Measurements from ENCODE around the gene DSG2. TPM values are rescaled to one million over a fixed set of nuclear protein-coding genes. Genes with fewer than 3 reads are reported as not detected.

The DSG2 gene
- total and polyA plus RNA-seq, 2 of the 4 experiments (the other 2 are of a cell fraction), result 1.8 to 2.3 TPM

- H2AK9ac ChIP-seq (replicated peaks; ENCODE audit: low read depth, low read length, poor library complexity), result no peak overlapping the region
- in situ Hi-C loops (cut with MboI; ENCODE audit: low sequenced_read_pairs) (no loop called here), intact Hi-C loops (cut with micrococcal nuclease) (no loop called here), dilution Hi-C loops (cut with HindIII; ENCODE audit: low sequenced_read_pairs, unreplicated experiment) (no loop called here)
- no peak overlapping the region for H3K56ac ChIP-seq (ENCODE audit: extremely low read depth, insufficient read depth, low read length)
- H3K9ac ChIP-seq (ENCODE audit: low read depth, low read length), result no peak overlapping the region
- H3K79me1 ChIP-seq (ENCODE audit: low read depth in 1 of 2, low read length in 2 of 2), result no peaks in the 10 kb centered on the region
- no peaks in the 10 kb centered on the region for H3K27me3 ChIP-seq (ENCODE audit: control insufficient read depth, insufficient read depth, low read length)
- H2BK15ac ChIP-seq (ENCODE audit: low read depth, low read length), result no peak overlapping the region
- no peak overlapping the region for H3K14ac ChIP-seq (replicated peaks; ENCODE audit: low read depth, low read length)
- no peaks in the 10 kb centered on the region for H3K9me3 ChIP-seq (ENCODE audit: control insufficient read depth, insufficient read depth, low read length)
- H3K23ac ChIP-seq (ENCODE audit: low read depth, low read length), result no peak overlapping the region
- no peak overlapping the region for H3K4me3 ChIP-seq (ENCODE audit: insufficient read depth, low read depth, low read length)
- no peak overlapping the region for H2AFZ ChIP-seq (replicated peaks; ENCODE audit: low read length, poor library complexity)
- TF ChIP-seq, protein P1, sequence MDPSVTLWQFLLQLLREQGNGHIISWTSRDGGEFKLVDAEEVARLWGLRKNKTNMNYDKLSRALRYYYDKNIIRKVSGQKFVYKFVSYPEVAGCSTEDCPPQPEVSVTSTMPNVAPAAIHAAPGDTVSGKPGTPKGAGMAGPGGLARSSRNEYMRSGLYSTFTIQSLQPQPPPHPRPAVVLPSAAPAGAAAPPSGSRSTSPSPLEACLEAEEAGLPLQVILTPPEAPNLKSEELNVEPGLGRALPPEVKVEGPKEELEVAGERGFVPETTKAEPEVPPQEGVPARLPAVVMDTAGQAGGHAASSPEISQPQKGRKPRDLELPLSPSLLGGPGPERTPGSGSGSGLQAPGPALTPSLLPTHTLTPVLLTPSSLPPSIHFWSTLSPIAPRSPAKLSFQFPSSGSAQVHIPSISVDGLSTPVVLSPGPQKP (IDR thresholded peaks at IDR 0.05; ENCODE audit: borderline replicate concordance, low read depth, low read length), result no peak
- TF ChIP-seq, protein P2, sequence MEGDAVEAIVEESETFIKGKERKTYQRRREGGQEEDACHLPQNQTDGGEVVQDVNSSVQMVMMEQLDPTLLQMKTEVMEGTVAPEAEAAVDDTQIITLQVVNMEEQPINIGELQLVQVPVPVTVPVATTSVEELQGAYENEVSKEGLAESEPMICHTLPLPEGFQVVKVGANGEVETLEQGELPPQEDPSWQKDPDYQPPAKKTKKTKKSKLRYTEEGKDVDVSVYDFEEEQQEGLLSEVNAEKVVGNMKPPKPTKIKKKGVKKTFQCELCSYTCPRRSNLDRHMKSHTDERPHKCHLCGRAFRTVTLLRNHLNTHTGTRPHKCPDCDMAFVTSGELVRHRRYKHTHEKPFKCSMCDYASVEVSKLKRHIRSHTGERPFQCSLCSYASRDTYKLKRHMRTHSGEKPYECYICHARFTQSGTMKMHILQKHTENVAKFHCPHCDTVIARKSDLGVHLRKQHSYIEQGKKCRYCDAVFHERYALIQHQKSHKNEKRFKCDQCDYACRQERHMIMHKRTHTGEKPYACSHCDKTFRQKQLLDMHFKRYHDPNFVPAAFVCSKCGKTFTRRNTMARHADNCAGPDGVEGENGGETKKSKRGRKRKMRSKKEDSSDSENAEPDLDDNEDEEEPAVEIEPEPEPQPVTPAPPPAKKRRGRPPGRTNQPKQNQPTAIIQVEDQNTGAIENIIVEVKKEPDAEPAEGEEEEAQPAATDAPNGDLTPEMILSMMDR (conservative IDR thresholded peaks at IDR 0.05; ENCODE audit: low read depth, low read length), result no peak
- TF ChIP-seq RAD21 (IDR thresholded peaks at IDR 0.05; ENCODE audit: low read length) (no peak), NFE2L2 (IDR thresholded peaks at IDR 0.05; ENCODE audit: low read depth, low read length) (no peak), RFX5 (IDR thresholded peaks at IDR 0.05; ENCODE audit: low read depth, low read length) (no peak), CEBPB (IDR thresholded peaks at IDR 0.05; ENCODE audit: low read depth, low read length) (no peak), CHD1 (IDR thresholded peaks at IDR 0.05; ENCODE audit: low read depth, low read length) (no peak), RCOR1 (IDR thresholded peaks at IDR 0.05; ENCODE audit: insufficient replicate concordance, low read length) (no peak), POLR2A (IDR thresholded peaks at IDR 0.05; ENCODE audit: low read depth, low read length) (no peak), MXI1 (IDR thresholded peaks at IDR 0.05; ENCODE audit: borderline replicate concordance, low read depth, low read length) (no peak), MAZ (IDR thresholded peaks at IDR 0.05; ENCODE audit: borderline replicate concordance, low read depth, low read length) (no peak), FOS (IDR thresholded peaks at IDR 0.05; ENCODE audit: low read depth, low read length) (no peak), MAFK (IDR thresholded peaks at IDR 0.05; ENCODE audit: low read depth, low read length) (no peak), BHLHE40 (IDR thresholded peaks at IDR 0.05; ENCODE audit: low read depth, low read length) (no peak), SMC3 (IDR thresholded peaks at IDR 0.05; ENCODE audit: low read depth, low read length) (no peak)
- TF ChIP-seq, protein P3, sequence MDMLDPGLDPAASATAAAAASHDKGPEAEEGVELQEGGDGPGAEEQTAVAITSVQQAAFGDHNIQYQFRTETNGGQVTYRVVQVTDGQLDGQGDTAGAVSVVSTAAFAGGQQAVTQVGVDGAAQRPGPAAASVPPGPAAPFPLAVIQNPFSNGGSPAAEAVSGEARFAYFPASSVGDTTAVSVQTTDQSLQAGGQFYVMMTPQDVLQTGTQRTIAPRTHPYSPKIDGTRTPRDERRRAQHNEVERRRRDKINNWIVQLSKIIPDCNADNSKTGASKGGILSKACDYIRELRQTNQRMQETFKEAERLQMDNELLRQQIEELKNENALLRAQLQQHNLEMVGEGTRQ (IDR thresholded peaks at IDR 0.05; ENCODE audit: low read depth, low read length), result no peak
- WGBS, 2 experiments (ENCODE audit: extremely low coverage in 2 of 2, insufficient read length in 1 of 2), result no CpG with 5 or more reads among the region's 6 CpGs
- no peaks in the 10 kb centered on the region for H3K36me3 ChIP-seq (ENCODE audit: control insufficient read depth, insufficient read depth, low read length)
- no peak overlapping the region for H3K27ac ChIP-seq (ENCODE audit: insufficient read depth, low read length)
- H3K4me1 ChIP-seq (ENCODE audit: control insufficient read depth, insufficient read depth, low read length), result no peaks in the 10 kb centered on the region
- no peak overlapping the region for H2BK120ac ChIP-seq (ENCODE audit: low read depth, low read length)
- H4K8ac ChIP-seq (ENCODE audit: low read depth in 2 of 2, low read length in 2 of 2), result no peak overlapping the region
- H3K4ac ChIP-seq (ENCODE audit: low read depth, low read length), result no peak overlapping the region
- no peaks in the 10 kb centered on the region for H3K9me1 ChIP-seq (ENCODE audit: insufficient read depth, low read length)
- no peaks in the 10 kb centered on the region for H4K20me1 ChIP-seq (ENCODE audit: insufficient read depth, low read length)
- no peak overlapping the region for H3K18ac ChIP-seq (ENCODE audit: low read depth, low read length)
- no peak for ATAC-seq (ENCODE audit: low read depth)
- H2AK5ac ChIP-seq (ENCODE audit: low read depth, low read length), result no peak overlapping the region
- H4K5ac ChIP-seq (ENCODE audit: low read depth, low read length), result no peak overlapping the region
- POLR2A ChIA-PET (ENCODE audit: unreplicated experiment), result no interaction called here
- CTCF ChIA-PET, result no interaction called here
- H2BK20ac ChIP-seq (ENCODE audit: low read depth, low read length), result no peak overlapping the region
- no TSS peak for BruUV-seq (replicated peaks)
- no peak overlapping the region for H2BK5ac ChIP-seq (ENCODE audit: low read depth, low read length, poor library complexity, severe bottlenecking)
- DNase-seq, result no peak
- no peak overlapping the region for H3K4me2 ChIP-seq (ENCODE audit: low read depth, low read length)
- no peak overlapping the region for H4K91ac ChIP-seq (ENCODE audit: insufficient read depth, low read depth, low read length)
Measured at GRCh38 chr18:31511098-31511497, 13.1 kb downstream of the DSG2 start.

All from IMR-90 (cell line).